ENCODE data around the gene COBL.

Gene COBL

DNA sequence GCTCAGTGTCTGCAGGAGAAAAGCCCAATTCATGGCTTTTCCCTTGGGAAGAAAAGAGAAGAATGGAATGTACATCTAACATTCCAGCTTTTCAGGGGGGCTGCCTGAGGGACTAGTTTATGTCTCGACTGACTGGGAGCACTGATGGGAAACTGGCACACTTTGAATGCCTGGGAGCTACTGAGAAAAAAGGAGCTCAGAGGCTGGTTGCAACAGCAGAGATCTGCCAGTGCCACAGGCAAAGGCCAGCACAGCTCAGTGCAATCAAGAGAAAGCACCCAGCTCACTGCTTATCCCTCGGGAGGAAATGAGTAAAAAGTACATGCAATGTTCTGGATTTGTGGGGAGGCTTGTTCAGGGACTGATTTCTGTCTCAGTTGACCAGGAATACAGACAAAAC is 226.2 kb downstream of the COBL start:
- TF ChIP-seq ZBTB7A (IDR thresholded peaks at IDR 0.05; ENCODE audit: low read depth) (no peak), NFIC (IDR thresholded peaks at IDR 0.05) (no peak), TCF12 (IDR thresholded peaks at IDR 0.05; ENCODE audit: low read depth) (no peak), FOXM1 (IDR thresholded peaks at IDR 0.05; ENCODE audit: borderline replicate concordance, low read depth) (no peak), RAD21 (IDR thresholded peaks at IDR 0.05; ENCODE audit: low read depth) (no peak), CREB1 (IDR thresholded peaks at IDR 0.05; ENCODE audit: low read depth) (no peak), TEAD4 (IDR thresholded peaks at IDR 0.05) (no peak)
- TF ChIP-seq, protein P1, sequence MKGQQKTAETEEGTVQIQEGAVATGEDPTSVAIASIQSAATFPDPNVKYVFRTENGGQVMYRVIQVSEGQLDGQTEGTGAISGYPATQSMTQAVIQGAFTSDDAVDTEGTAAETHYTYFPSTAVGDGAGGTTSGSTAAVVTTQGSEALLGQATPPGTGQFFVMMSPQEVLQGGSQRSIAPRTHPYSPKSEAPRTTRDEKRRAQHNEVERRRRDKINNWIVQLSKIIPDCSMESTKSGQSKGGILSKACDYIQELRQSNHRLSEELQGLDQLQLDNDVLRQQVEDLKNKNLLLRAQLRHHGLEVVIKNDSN (IDR thresholded peaks at IDR 0.05) = no peak

DNA sequence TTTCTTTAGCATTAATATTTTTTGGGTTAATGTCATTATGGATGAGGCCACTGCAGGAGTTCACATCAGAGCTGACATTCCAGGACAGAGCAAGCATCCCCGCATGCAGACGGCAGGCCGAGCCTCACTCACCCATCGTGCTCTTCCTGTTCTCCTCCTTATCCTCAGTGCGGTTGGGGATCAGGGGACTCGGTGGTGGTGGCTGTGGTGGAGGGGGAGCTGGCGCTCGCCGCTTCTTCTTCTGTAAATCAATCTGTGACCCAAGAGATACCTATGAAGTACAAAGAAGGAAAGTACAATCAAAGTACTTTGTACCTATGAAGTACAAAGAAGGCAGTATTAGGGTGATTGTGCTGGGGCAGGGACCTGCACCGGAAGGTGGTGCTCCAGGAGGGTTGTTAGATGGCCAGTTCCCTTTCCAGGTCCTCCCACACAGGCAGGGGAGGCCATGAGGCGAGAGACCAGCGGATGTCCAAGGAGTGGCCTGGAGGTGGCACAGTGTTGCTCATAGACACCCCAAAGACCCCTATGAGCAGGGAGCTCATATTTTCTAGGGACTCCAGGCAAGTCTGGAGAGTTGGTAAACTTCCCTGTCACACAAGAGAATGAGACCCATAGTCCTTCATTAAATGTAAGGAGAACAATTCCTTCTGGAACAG is 231.4 kb downstream of the COBL start:
- TF ChIP-seq RAD21 (IDR thresholded peaks at IDR 0.05; ENCODE audit: low read depth) (no peak), NFIC (IDR thresholded peaks at IDR 0.05) (no peak), TAF1 (IDR thresholded peaks at IDR 0.05; ENCODE audit: low read depth) (no peak), TCF12 (IDR thresholded peaks at IDR 0.05; ENCODE audit: low read depth) (no peak), CREB1 (IDR thresholded peaks at IDR 0.05; ENCODE audit: low read depth) (no peak), CEBPB (IDR thresholded peaks at IDR 0.05) (no peak), EP300 (IDR thresholded peaks at IDR 0.05; ENCODE audit: borderline replicate concordance) (no peak), EGR1 (IDR thresholded peaks at IDR 0.05) (no peak), YY1 (IDR thresholded peaks at IDR 0.05; ENCODE audit: low read depth) (no peak), FOXM1 (IDR thresholded peaks at IDR 0.05; ENCODE audit: borderline replicate concordance, low read depth) (no peak), ZBTB7A (IDR thresholded peaks at IDR 0.05; ENCODE audit: low read depth) (no peak), TEAD4 (IDR thresholded peaks at IDR 0.05) (no peak)
- TF ChIP-seq, protein P2, sequence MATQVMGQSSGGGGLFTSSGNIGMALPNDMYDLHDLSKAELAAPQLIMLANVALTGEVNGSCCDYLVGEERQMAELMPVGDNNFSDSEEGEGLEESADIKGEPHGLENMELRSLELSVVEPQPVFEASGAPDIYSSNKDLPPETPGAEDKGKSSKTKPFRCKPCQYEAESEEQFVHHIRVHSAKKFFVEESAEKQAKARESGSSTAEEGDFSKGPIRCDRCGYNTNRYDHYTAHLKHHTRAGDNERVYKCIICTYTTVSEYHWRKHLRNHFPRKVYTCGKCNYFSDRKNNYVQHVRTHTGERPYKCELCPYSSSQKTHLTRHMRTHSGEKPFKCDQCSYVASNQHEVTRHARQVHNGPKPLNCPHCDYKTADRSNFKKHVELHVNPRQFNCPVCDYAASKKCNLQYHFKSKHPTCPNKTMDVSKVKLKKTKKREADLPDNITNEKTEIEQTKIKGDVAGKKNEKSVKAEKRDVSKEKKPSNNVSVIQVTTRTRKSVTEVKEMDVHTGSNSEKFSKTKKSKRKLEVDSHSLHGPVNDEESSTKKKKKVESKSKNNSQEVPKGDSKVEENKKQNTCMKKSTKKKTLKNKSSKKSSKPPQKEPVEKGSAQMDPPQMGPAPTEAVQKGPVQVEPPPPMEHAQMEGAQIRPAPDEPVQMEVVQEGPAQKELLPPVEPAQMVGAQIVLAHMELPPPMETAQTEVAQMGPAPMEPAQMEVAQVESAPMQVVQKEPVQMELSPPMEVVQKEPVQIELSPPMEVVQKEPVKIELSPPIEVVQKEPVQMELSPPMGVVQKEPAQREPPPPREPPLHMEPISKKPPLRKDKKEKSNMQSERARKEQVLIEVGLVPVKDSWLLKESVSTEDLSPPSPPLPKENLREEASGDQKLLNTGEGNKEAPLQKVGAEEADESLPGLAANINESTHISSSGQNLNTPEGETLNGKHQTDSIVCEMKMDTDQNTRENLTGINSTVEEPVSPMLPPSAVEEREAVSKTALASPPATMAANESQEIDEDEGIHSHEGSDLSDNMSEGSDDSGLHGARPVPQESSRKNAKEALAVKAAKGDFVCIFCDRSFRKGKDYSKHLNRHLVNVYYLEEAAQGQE (IDR thresholded peaks at IDR 0.05; ENCODE audit: low read depth) = no peak
- TF ChIP-seq, protein P3, sequence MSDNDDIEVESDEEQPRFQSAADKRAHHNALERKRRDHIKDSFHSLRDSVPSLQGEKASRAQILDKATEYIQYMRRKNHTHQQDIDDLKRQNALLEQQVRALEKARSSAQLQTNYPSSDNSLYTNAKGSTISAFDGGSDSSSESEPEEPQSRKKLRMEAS (IDR thresholded peaks at IDR 0.05) = no peak
- TF ChIP-seq, protein P1 (IDR thresholded peaks at IDR 0.05) = no peak

DNA sequence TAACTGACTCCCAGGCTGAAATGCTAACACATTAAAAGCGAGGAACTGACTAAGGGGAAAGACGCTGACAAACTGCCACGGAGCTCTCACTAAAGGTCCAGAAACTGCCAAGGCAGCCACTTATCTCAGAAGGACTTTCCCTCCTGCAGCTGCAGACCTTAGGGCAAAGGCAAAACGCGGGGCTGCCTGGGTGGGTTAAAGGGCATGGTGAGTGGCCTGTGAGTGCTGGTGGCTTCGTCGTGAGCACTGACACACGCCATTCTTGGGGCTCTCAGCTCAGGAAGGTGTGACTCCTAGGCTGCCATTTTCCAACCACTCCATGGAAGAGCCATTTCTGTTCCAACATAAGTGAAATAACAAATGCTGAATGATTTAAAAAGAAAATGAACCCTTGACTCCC is 232.5 kb downstream of the COBL start:
- TF ChIP-seq NFIC (IDR thresholded peaks at IDR 0.05) (no peak), TEAD4 (IDR thresholded peaks at IDR 0.05) (no peak), TAF1 (IDR thresholded peaks at IDR 0.05; ENCODE audit: low read depth) (no peak), EGR1 (IDR thresholded peaks at IDR 0.05) (no peak), FOXM1 (IDR thresholded peaks at IDR 0.05; ENCODE audit: borderline replicate concordance, low read depth) (no peak)
- TF ChIP-seq, protein P3 (IDR thresholded peaks at IDR 0.05) = no peak
- TF ChIP-seq, protein P1 (IDR thresholded peaks at IDR 0.05) = no peak
- TF ChIP-seq, protein P2 (IDR thresholded peaks at IDR 0.05; ENCODE audit: low read depth) = no peak

DNA sequence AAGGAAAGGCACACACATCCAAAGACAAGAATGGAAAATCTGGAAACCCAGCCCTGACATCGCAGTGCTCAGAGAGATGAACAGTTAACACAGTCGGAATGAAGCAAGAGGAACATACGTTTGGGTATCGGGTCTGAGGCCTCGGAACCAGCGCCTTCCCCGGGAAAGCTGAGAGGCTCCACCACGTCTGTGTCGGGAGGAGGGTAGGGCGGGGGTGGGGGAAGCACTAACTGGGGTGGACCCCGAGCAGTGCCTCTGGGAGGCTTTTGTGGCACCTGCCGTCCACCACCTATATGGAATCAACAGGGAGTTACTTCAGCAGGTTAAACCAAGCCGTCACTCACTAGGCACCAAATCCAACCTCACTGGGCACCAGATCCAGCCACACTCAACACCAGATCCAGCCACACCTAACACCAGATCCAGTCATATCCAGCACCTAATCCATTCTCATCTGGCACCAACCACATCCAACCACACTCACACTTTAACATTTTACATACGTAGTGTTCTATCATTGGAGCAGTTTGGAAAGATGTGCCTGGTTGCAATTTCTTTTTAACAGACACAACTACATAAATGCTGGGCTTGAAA is 233.6 kb downstream of the COBL start:
- TF ChIP-seq ZBTB7A (IDR thresholded peaks at IDR 0.05; ENCODE audit: low read depth) = no peak
- TF ChIP-seq RAD21 (IDR thresholded peaks at IDR 0.05; ENCODE audit: low read depth) = no peak
- TF ChIP-seq YY1 (IDR thresholded peaks at IDR 0.05; ENCODE audit: low read depth) = no peak
- TF ChIP-seq EP300 (IDR thresholded peaks at IDR 0.05; ENCODE audit: borderline replicate concordance) = no peak
- TF ChIP-seq TCF12 (IDR thresholded peaks at IDR 0.05; ENCODE audit: low read depth) = no peak
- TF ChIP-seq, protein P3 (IDR thresholded peaks at IDR 0.05) = no peak
- no peak for TF ChIP-seq EGR1 (IDR thresholded peaks at IDR 0.05)
- TF ChIP-seq TEAD4 (IDR thresholded peaks at IDR 0.05) = no peak
- TF ChIP-seq TAF1 (IDR thresholded peaks at IDR 0.05; ENCODE audit: low read depth) = no peak
- no peak for TF ChIP-seq CEBPB (IDR thresholded peaks at IDR 0.05)
- no peak for TF ChIP-seq NFIC (IDR thresholded peaks at IDR 0.05)
- TF ChIP-seq, protein P1 (IDR thresholded peaks at IDR 0.05) = no peak
- TF ChIP-seq CREB1 (IDR thresholded peaks at IDR 0.05; ENCODE audit: low read depth) = no peak
- TF ChIP-seq, protein P2 (IDR thresholded peaks at IDR 0.05; ENCODE audit: low read depth) = no peak
